Natural killer cell (primary cell): Measurements from ENCODE around the gene TTLL7. TPM values are rescaled to one million over a fixed set of nuclear protein-coding genes. Genes with fewer than 3 reads are reported as not detected.

Experiments used
- ATAC-seq, 3 donors: fragments of 150-1000 bp in 2 of 3; fragments of 200-7000 bp in 1 of 3; cut with Tn5 transposase; 1 replicate in 1 of 3; 2 replicates in 2 of 3; pipeline ENCODE4 v1.10.0; 2021; ENCODE audit warnings: mild to moderate bottlenecking in 2 of 3, moderate library complexity in 2 of 3
- DNase-seq, 2 donors: peaks; one replicate each; pipeline versions ENCODE4 v3.0.0 to v3.0.0-alpha.2; 2013 to 2021; ENCODE audit warnings: mixed read lengths in 1 of 2
- H3K27ac ChIP-seq: one replicate; pipeline ENCODE4 v1.5.1; 2013; ENCODE audit warnings: mild to moderate bottlenecking, low read length
- H3K27me3 ChIP-seq: one replicate; pipeline ENCODE4 v1.6.1; 2013; ENCODE audit warnings: low read length; ENCODE audit not compliant: control insufficient read depth, insufficient read depth
- H3K36me3 ChIP-seq: one replicate; pipeline ENCODE4 v1.6.1; 2013; ENCODE audit warnings: low read length; ENCODE audit not compliant: control insufficient read depth, insufficient read depth
- H3K4me1 ChIP-seq: one replicate; pipeline ENCODE4 v1.6.1; 2013; ENCODE audit warnings: low read length; ENCODE audit not compliant: control insufficient read depth, insufficient read depth
- H3K4me3 ChIP-seq: one replicate; pipeline ENCODE4 v1.5.1; 2013; ENCODE audit warnings: low read length
- H3K9me3 ChIP-seq: one replicate; pipeline ENCODE4 v1.6.1; 2013; ENCODE audit warnings: low read length; ENCODE audit not compliant: control insufficient read depth, insufficient read depth
- H3K27ac Mint-ChIP-seq, 2 donors: one replicate each; pipeline ENCODE4 v1.8.0; 2022; ENCODE audit warnings: mild to moderate bottlenecking in 2 of 2, mixed read lengths in 2 of 2, moderate library complexity in 1 of 2
- H3K27me3 Mint-ChIP-seq, 2 donors: one replicate each; pipeline ENCODE4 v1.8.0; 2022; ENCODE audit warnings: low read depth in 2 of 2, mixed read lengths in 2 of 2
- H3K36me3 Mint-ChIP-seq: one replicate; pipeline ENCODE4 v1.8.0; 2022; ENCODE audit warnings: mixed read lengths
- H3K4me1 Mint-ChIP-seq, 2 donors: one replicate each; pipeline ENCODE4 v1.8.0; 2022; ENCODE audit warnings: mixed read lengths in 2 of 2
- H3K4me3 Mint-ChIP-seq: one replicate; pipeline ENCODE4 v1.8.0; 2022; ENCODE audit warnings: mild to moderate bottlenecking, moderate library complexity, mixed read lengths
- H3K9me3 Mint-ChIP-seq, 2 donors: one replicate each; pipeline ENCODE4 v1.8.0; 2022; ENCODE audit warnings: mixed read lengths in 2 of 2
- CTCF ChIP-seq: fragments of 200-600 bp; IDR thresholded peaks from one replicate; pipeline ENCODE4 v1.8.0; 2022; ENCODE audit warnings: antibody characterized with exemption
- WGBS: methylation state at CpG from one replicate; pipeline ENCODE4 v1.1.7; 2013; ENCODE audit warnings: missing lambda C conversion rate; ENCODE audit not compliant: insufficient coverage; 5-methylcytosine and 5-hydroxymethylcytosine counted together
- intact Hi-C: fragments of 100-400 bp; cut with micrococcal nuclease; formaldehyde crosslinking; loops from one replicate; pipeline ENCODE4 v1.14.2; 2022
- total RNA-seq, 4 donors: library from RNA; stranded (reverse); fragments of 120-200 nt in 1 of 4; gene quantifications; one replicate each; pipeline versions ENCODE4 v1.2.3 to v1.2.4, GENCODE V29; 2013 to 2022

The TTLL7 gene
- total RNA-seq, 3 donors from 2014 or later (not counting 1 experiment from before 2014, with no cell fraction given), result 0.21 to 4.4 (median 0.25) TPM

DNA sequence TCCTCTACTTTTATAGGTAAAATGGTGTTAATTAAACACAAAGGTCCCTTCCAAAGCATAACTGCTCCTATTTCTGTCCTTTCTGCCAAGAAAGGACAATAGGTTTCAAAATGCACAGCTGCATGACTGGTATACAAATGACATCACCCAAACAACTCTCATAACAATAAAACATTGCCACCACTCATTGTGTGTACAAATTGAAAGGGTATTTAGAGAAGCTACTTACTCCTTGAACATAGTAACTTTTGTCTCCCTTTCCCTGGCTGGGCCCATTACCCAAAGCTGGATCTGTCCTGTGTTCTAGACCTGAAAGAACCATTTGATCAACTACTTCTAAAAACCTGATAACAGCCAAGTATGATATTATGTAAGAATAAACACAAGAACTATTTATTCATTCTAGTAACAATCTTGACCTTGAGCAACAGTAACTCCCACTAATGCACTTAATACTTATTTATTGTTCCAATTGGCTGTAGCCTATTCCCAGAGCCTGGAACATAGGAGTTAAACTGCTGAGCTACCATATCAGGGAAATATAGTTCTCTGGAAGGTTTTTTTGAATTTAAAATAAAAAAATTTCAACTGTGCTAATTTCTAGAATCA is 38.2 kb downstream of the TTLL7 start:
- no peaks in the 10 kb centered on the region for H3K9me3 Mint-ChIP-seq

GRCh38 chr1:83959824-83960498 is 39.0 kb downstream of the TTLL7 start:
- Mint-ChIP-seq H3K4me1 (no peaks in the 10 kb centered on the region), H3K36me3 (no peaks in the 10 kb centered on the region), H3K4me3 (no peak overlapping the region), H3K27me3 (peaks cover 3 to 20% of the 10 kb centered on the region in 2 donors), H3K9me3 (no peaks in the 10 kb centered on the region), H3K27ac (no peak overlapping the region)
- no peaks in the 10 kb centered on the region for H3K4me1 ChIP-seq
- no CpG with 5 or more reads among the region's 1 CpG for WGBS
- H3K4me3 ChIP-seq, result no peak overlapping the region
- no peaks in the 10 kb centered on the region for H3K36me3 ChIP-seq
- H3K27me3 ChIP-seq, result no peaks in the 10 kb centered on the region
- no peak overlapping the region for H3K27ac ChIP-seq
- H3K9me3 ChIP-seq, result no peaks in the 10 kb centered on the region
- intact Hi-C loops, result no loop called here
- no peak for DNase-seq
- TF ChIP-seq CTCF, result no peak
- ATAC-seq, result peak in 1 of 3 donors; percentile 39

More for the DNA sequence above, 38.2 kb downstream of the TTLL7 start:
- no peak for ATAC-seq
- Histone ChIP-seq H3K4me3 (no peak overlapping the region), H3K4me1 (no peaks in the 10 kb centered on the region), H3K27ac (no peak overlapping the region), H3K36me3 (no peaks in the 10 kb centered on the region), H3K9me3 (no peaks in the 10 kb centered on the region), H3K27me3 (no peaks in the 10 kb centered on the region)
- Mint-ChIP-seq H3K36me3 (no peaks in the 10 kb centered on the region), H3K27ac (no peak overlapping the region), H3K4me1 (no peaks in the 10 kb centered on the region), H3K27me3 (peaks cover 3 to 14% of the 10 kb centered on the region in 2 donors), H3K4me3 (no peak overlapping the region)
- intact Hi-C loops, result no loop called here
- DNase-seq, result no peak
- no peak for TF ChIP-seq CTCF

DNA sequence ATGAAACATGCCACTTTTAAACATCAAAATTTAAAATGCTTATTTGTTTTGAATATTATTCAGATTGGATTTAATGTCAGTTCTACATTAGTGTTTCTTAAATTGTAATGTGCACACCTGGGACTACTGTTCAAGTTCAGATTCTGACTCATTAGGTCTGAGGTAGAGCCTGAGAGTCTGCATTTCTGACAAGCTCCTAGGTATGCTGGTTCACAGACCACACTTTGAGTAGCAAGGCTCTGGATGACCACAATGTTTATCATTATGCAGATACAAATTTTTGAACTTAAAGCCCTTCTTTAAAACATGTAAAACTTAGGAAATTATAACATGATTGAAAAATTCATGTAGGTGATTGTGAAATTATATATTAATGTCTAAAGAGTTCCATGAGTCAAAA is 40.2 kb downstream of the TTLL7 start:
- Histone ChIP-seq H3K9me3 (no peaks in the 10 kb centered on the region), H3K27me3 (no peaks in the 10 kb centered on the region), H3K27ac (no peak overlapping the region), H3K4me1 (no peaks in the 10 kb centered on the region), H3K36me3 (no peaks in the 10 kb centered on the region), H3K4me3 (no peak overlapping the region)
- H3K4me3 Mint-ChIP-seq, result no peak overlapping the region
- no peak for TF ChIP-seq CTCF
- no peaks in the 10 kb centered on the region for H3K9me3 Mint-ChIP-seq
- no peak for ATAC-seq
- no peak overlapping the region for H3K27ac Mint-ChIP-seq
- intact Hi-C loops, result no loop called here
- H3K27me3 Mint-ChIP-seq, result peaks cover 3 to 20% of the 10 kb centered on the region in 2 donors
- no peak for DNase-seq
- H3K36me3 Mint-ChIP-seq, result no peaks in the 10 kb centered on the region
- no peaks in the 10 kb centered on the region for H3K4me1 Mint-ChIP-seq
